GM18505 (cell line): ENCODE data around the gene CMTM2.

Experiments
- ATAC-seq: cut with Tn5 transposase; IDR thresholded peaks from one replicate; pipeline ENCODE4 v1.9.1; 2021; ENCODE audit not compliant: unreplicated experiment
- POLR2A ChIP-seq: IDR thresholded peaks from 4 replicates; pipeline ENCODE4 v1.6.1; 2011; ENCODE audit warnings: borderline replicate concordance; ENCODE audit not compliant: insufficient read depth, insufficient read length; ENCODE audit errors: extremely low read depth

Gene CMTM2

DNA sequence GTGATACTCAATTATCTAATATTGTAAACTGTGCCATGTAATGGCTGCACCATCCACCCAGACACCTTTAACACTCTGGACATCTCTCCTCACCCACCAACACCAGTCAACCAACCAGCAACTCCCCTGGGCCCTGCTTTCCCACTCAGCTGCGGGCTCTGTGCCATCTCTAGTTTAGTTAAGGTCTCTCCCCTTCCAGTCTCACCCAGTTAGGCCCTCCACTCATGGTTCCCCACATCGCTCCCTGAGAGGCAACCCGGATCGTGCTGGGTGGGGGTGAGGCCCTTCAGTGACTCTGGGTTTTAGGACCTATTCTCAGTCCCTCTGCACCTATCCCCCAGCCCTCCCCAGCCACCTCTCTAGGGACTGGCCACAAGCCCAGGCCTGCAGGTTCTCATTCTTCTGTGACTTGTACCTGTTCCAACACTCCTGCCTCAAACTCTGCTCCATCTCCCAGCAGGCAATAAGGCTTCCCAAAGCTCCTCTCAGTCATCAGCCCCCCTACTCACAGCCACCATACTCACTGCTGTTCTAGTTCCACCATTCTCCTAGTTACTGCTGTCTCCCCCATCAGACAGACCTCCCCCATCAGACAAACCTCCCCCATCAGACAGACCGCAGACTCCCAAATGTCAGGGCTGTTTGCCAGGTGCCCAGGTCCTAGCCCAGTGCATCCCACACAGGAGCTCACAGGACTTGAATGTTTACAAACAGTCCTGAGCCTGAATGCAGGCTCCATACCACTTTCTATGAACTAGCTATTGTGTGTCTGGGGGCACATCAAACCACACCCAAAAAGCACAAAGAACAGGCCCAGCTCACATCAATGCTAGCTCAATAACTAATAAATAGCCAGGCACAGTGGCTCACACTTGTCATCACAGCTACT, 31.9 kb upstream of the CMTM2 start:
- no peak for ATAC-seq
- TF ChIP-seq POLR2A = no peak

GRCh38 chr16:66548068-66548467, 31.2 kb upstream of the CMTM2 start:
- TF ChIP-seq POLR2A = no peak

GRCh38 chr16:66548868-66549267, 30.4 kb upstream of the CMTM2 start:
- TF ChIP-seq POLR2A = no peak
- ATAC-seq = no peak

More at GRCh38 chr16:66548068-66548467, 31.2 kb upstream of the CMTM2 start:
- ATAC-seq = no peak

DNA sequence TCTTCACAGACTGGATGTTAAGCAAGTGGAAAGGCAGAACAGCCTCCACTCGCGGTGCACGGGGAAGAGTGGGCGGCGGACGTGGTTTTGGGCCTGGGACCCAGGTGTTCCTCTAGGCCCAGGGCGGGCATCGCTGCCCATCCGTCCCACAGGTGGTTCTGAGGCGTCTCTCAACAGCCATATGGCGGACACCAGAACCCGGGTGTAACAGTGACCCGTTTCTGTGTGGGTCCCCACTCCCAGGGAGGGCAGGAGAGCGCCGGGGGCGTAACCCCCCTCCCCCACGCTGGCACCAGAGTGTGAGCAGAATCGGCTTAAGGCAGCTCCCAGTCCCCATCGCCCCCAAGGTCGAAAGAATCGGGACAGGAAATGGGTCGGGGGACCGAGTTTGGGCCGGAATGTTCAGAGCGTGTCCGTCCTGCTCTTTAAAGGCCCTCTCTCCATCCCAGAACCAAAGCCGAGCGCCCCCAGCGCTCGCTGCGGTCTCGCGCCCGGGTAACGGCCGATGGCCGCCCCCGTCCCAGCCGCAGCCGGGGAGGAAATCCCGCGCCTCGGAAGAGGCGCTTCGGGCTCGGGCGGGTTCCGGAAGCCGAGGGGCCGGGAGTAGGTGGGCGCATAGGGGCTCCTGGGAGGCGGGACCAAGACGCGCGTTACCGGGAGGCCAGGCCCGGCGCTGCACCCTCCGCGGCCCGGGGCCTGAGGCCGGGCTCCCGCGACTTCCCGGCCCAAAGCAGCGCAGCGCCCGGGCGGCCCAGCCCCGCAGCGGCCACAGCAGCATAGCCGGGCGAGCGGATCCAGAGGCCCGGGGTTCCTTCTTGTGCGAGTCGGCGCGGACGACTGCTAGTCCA, 29.8 kb upstream of the CMTM2 start, which contains the start of gene TK2:
Gene TK2, minus strand, starts transcription at position 839 of the 848 bp plus-strand sequence. Its CDS starts 61 bp downstream, at position 778.
- no peak for ATAC-seq
- TF ChIP-seq POLR2A = peak; percentile 62

GRCh38 chr16:66551348-66551759, 27.9 kb upstream of the CMTM2 start:
- ATAC-seq = no peak
- peak; percentile 45 for TF ChIP-seq POLR2A

DNA sequence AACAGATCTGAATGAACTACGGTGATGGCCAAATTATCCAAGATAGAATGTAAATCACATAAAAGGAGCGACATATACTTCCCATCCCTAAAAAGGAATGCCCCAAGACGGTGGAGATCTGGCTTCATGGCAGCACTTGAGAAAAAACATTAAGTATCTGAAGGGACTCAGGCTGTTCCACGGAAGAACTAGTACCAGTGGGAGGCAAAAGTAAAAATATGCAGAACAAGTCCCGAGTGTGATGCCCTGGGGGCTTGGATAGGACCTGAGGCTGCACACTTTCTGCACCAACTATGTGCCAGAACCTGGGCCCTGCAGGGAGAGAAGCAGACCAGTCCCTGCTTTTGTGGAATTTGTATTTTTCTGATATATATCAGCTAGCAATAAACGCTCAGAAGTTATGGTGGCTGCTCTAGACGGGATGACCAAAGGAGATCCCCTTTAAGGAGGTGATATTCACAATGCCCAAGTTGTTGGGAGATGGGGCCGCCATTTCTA, 27.4 kb upstream of the CMTM2 start:
- ATAC-seq = no peak
- no peak for TF ChIP-seq POLR2A

DNA sequence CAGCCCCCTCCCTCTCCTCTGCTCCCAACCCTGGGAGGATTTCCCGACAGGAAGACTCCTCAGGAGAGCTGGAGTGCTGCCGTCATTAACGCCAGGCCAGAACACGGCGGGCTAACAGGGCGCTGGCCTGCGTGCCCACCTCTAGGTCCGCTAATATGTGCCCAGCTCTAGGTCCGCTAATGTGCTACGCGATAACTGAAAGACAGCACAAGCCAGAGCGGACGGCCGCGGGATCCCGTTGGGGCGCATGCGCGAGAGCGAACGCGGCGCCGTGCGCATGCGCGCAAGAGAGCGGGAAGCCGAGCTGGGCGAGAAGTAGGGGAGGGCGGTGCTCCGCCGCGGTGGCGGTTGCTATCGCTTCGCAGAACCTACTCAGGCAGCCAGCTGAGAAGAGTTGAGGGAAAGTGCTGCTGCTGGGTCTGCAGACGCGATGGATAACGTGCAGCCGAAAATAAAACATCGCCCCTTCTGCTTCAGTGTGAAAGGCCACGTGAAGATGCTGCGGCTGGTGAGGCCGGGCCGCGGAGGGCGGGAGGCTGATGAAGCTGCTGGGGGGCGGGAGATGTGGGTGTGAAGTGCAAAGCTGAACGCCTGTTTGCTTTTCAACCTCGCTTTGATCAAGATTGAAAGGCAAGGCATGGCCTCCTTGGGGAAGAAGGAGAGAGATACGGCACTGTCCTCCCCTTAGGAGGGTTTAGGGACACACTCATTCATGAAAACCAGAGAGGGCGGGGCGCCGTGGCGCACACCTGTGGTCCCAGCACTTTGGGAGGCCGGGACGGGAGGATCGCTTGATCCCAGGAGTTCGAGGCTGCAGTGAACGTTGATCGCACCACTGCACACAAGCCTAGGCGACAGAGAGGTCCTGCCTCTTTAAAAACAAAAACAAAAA, 26.7 kb upstream of the CMTM2 start, which contains the start of gene CKLF:
Gene CKLF, plus strand, starts transcription at position 291 of the 892 bp plus-strand sequence. Its CDS starts 140 bp downstream, at position 431.
- peak; percentile 67 for ATAC-seq
- peak; percentile 91 for TF ChIP-seq POLR2A

GRCh38 chr16:66553223-66553622, 26.0 kb upstream of the CMTM2 start:
- ATAC-seq = no peak
- no peak for TF ChIP-seq POLR2A

DNA sequence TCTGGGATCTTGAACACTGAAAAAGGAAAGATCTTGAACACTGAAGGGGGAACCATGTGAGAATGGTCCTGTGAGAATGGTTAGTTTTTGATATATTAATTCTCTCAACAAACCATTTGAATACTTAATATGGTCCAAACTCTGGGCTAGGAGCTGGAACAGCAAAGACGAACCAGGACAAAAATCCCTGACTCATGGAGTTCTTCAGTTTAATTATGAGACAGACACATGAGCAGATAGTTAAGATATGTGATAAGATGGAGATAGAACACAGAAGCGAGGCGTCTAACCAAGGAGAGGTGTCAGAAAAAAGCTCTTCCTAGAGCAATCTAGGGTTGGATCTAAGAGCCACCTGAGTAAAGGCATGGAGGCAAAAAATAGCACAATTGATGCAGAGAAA, 25.2 kb upstream of the CMTM2 start:
- TF ChIP-seq POLR2A = no peak
- no peak for ATAC-seq

DNA sequence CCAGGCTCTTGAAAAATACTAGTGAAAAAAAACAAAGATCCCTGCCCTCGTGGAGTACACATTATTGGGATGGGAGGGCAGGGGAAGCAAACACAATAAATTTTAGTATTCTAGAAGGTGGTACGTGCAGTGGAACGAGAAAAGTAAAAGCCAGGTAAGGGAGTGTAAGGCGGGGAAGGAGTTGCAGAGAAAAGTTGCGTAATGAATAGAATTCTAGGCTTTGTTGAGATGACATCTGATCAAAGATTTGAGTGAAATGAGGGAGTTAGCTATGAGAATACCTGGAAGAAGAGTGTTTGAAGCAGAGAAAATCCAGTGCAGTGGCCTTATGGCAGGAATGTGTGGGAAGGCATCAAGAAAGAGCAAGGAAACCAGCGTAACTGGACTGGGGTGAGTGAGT, 24.8 kb upstream of the CMTM2 start:
- no peak for TF ChIP-seq POLR2A

DNA sequence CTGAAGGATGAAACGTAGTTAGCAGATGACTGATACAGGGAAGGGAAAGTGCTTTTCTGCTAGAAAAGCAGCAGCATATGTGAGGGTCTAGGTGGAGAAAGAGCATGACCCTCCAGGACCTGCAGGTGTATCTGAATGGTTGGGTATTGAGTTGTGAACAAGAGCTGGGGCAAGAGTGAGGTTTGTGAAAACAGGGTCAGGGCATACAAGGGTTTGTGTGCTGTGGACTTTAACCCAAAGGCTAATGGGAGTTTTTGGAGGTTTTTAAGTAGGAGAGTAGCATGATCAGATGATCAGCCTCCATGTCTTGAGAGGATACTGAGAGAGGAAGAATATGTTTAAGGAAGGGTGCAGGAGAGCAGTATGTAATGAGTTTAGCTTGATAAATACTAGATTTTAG, 19.2 kb upstream of the CMTM2 start:
- no peak for TF ChIP-seq POLR2A
- no peak for ATAC-seq

More for the DNA sequence above, 24.8 kb upstream of the CMTM2 start:
- no peak for ATAC-seq

- ATAC-seq = no peak
- no peak for TF ChIP-seq POLR2A
Measured at GRCh38 chr16:66561381-66562080, 17.7 kb upstream of the CMTM2 start.
